HG02885 (cell line): ENCODE measurements around the gene USP53.
A peak's percentile ranks its signal among the peaks of the same experiment; 100 is the strongest.
"Not testable (repeated sequence)": the region's sequence is repeated elsewhere in the genome, so short reads cannot be mapped to it uniquely, and the experiment has no call there.

Experiments used
- ATAC-seq: cut with Tn5 transposase; IDR thresholded peaks from one replicate; pipeline ENCODE4 v1.9.1; 2021; ENCODE audit warnings: mild to moderate bottlenecking; ENCODE audit not compliant: unreplicated experiment, poor library complexity

Gene USP53

DNA sequence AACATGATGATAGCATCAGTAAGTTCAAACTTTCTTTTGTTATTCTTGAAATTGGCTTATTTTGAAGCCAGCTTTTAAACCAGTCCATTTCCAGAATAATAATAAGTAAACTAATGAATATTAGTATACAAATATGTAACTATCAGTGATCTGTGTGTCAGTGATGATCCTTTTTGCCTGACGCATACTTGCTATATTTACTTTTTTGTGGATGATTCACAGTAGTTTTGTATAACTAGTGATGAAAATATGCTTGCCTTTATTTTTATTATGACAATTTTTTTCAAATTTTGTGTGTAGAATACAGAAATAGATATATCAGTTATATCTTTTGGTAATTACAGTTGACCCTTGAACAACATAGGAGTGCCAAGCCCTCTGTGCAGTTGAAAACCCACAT is 49.5 kb downstream of the USP53 start:
- no peak for ATAC-seq

DNA sequence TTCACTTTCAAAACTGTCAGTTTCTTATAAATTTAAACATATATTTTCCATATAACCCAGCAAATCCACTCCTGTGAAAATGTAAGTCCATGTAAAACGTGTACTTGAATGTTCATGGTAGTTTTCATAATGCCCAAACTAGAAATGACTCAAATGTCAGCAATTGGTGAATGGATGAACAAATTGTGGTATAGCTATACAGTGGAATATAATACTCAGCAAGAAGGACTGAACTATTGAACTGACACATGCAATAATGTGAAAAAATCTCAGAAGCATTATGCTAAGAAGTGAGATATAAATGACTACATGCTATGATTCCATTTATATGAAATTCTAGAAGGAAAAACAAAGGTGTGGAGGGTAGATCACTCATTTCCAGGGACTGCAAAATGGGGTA is 52.2 kb downstream of the USP53 start:
- no peak for ATAC-seq

DNA sequence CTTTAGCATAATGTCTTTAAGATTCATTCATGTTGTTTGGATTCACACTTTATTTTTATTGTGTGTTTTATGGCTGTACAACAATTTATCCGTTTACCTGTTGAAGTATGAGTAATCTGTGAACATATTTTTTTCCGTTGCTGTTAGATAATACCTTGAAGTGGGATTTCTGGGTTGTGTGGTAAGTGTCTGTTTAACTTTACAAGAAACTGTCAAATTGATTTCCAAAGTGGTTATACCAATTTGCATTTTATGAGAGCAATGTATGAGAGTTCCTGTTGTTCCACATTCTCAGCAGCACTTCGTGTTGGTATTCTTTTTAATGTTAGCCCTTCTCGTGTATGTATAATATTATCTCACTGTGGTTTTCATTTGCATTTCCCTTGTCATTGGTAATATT is 53.6 kb downstream of the USP53 start:
- no peak for ATAC-seq

DNA sequence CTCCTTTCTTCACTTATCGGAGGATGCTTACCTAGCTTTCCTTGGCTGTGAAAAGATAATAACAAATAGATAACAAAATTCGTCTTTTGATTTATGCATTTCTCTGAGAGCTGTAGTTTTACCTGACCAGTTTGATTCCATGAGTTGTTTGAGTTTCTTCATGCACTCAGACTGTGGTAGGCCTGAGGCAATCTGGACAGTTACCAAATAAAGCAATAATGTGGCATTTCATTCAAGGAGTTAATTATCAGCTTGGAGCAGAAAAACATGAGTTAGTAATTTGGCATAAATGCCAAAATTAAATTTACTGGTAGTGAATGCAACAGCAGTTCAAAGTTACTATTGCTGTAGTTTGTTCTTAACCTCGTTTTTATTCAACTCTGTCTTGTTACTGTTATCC is 56.0 kb downstream of the USP53 start:
- no peak for ATAC-seq

DNA sequence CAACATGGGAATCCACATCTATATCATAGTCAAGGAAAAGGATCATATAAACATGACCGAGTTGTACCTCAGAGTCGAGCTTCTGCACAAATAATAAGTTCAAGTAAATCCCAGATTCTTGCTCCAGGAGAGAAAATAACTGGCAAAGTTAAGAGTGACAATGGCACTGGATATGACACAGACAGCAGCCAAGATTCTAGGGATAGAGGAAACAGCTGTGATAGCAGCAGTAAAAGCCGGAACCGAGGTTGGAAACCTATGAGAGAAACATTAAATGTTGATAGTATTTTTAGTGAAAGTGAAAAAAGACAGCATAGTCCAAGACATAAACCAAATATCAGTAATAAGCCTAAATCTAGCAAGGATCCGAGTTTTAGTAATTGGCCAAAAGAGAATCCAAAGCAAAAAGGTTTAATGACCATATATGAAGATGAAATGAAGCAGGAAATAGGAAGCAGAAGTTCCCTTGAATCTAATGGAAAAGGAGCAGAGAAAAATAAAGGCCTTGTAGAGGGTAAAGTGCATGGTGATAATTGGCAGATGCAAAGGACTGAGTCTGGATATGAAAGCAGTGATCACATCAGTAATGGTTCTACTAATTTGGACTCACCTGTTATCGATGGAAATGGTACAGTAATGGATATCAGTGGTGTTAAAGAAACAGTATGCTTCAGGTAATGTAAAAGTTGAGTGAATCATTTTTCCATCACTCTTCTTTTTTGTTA is 59.0 kb downstream of the USP53 start:
- no peak for ATAC-seq

DNA sequence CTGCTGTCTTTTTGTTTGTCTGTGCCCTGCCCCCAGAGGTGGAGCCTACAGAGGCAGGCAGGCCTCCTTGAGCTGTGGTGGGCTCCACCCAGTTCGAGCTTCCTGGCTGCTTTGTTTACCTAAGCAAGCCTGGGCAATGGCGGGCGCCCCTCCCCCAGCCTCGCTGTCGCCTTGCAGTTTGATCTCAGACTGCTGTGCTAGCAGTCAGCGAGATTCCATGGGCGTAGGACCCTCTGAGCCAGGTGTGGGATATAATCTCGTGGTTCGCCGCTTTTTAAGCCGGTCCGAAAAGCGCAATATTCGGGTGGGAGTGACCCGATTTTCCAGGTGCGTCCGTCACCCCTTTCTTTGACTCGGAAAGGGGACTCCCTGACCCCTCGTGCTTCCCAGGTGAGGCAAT is 67.0 kb downstream of the USP53 start:
- not testable (repeated sequence) for ATAC-seq

DNA sequence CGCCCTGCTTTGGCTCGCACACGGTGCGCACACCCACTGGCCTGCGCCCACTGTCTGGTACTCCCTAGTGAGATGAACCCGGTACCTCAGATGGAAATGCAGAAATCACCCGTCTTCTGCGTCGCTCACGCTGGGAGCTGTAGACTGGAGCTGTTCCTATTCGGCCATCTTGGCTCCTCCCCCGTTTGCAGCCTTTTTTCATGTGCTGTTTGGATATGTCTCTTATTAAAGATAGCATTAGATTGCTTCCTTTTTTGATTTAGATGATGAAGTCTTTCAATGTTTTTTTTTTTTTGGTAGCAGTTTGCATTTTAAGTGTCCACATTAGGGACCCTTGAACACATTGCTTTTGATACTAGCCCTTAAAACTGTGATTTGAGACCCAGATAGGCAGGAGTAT is 67.4 kb downstream of the USP53 start:
- not testable (repeated sequence) for ATAC-seq

DNA sequence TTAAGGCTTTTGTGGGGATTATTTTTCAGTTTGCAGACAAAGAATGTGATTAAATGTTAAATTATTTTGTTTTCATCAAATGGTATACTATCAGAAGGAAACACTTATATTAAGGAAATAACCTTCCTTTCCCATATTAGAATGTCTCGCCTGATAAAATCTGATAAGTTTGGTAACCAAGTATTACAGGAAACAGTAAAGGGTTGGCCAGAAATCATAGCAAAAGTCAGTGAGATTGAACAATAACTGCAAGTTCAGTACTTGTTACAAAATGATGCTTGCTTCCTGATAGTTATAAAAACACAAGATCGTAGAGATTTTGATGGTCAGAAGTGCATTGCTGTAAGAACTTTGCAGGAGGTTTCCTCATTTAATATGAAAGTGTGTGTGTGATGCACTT is 68.9 kb downstream of the USP53 start:
- ATAC-seq: no peak

DNA sequence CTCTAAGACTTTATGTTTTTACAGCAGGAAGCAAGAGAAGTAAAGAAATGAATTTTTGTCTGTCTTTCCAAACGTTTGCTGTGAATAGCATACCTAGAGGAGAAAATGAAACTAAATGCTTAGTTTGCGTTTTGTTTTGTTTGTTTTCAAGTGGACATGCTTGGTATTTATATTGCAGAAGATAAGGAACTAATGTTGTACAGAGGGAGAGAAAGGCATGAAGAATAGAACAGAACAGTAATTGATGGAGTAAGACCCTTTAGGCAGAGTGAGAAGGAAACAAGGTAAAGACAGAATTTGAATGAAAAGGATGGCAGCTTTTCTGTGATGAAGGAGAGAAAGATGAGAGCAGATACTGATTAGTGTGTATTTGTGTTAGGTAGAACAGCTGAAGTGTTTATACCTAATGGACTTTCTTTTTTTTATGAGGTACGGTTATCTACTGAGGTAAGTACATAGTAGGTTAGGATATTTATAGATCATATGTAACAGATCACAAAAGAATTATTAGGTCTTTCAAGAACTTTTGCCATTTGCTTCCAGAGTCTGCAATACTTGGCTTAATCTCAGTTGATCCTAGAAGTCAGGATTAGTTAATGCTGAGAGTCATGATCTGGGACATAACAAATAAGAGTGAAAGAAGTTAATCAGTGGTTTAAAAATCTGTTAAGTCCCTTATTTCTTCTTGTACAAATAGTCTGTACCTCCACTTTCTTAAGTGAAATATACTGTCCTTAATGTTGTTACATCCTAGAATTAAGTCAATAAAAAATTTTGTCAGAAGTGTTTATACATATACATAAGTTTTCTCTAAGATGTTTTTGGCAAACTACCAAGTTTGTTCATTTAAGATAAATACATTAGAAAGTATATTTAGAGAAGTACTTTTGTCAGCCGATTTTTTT is 72.6 kb downstream of the USP53 start:
- peak; percentile 75 for ATAC-seq

DNA sequence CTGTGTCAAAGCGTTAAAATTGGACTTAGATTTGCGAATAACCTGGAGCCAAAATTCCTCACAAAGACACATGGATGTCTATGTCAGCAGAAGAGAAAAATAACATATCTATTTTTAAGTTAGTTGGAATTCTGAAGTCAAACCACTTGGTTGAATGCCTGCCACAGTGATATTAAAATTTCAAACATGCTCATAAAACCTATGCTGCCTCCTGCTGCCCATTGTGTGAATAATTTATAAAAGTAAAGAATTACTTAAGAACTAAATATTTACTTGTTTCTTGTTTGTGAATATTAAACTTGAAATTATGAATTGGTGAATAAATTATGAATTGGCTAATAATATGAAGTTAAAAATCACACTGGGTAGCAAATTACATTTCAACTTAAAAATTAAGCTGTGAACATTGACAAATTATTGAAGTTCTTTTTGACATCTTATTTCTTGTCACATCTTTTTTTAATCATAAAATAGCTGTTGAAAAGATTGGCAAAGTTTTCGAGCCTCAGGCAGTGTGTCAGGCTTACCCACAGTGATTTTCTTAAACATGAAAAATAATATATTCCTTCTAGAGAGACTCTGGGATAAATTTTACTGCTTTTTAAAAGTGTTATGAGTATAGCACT is 74.0 kb downstream of the USP53 start:
- peak; percentile 31 for ATAC-seq

DNA sequence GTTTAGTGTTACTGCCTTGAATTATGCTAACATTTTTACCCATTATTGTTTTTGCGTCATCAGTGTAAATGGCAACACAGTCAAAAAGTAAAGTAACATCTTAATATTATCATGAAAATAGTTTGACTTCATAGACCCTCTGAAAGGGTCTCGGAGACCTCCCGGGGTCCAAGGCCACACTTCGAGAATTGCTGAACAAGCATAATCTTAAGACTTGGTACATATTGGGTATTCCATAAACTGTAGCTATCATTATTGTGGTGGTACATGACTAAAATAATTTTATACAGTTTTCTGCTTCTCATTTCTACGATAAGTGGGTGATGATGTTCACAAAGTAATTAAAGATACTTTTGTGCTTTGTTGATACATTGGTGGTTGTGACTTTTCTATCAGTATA is 76.8 kb downstream of the USP53 start:
- ATAC-seq: no peak

DNA sequence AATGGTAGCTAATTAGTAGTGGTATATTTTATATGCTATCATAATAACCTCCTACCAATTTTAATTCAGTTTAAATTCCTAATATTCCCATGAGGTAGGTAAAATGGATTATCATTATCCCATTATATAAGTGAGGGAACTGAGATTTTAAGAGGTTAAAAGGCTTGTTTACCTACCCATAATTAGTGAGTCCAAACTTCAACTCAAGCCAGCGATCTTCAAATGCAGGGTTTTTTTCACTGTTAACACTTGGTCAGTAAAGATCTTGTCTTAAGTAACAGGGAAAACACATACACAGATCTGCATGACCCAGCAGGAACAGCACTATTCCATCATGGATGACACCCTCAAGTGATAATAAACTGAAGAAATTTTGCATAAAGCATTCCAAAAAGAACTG is 78.1 kb downstream of the USP53 start:
- no peak for ATAC-seq

DNA sequence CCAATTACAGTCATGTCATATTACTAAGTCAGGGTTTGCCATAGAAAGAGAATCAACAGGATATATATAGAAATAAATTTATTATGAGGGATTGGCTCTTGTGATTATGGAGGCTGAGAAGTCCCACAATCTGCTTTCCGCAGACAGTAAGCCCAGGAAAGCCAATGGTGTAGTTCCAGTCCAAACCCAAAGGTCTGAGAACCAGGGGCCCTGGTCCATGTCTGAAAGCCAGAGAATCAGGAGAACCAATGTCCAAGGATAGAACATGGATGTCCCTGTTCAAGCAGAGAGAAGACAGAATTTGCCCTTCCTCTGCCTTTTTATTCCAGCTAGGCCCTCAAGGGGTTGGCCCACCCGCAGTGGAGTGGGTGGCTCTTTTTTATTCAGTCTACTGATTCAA is 83.8 kb downstream of the USP53 start:
- no peak for ATAC-seq

DNA sequence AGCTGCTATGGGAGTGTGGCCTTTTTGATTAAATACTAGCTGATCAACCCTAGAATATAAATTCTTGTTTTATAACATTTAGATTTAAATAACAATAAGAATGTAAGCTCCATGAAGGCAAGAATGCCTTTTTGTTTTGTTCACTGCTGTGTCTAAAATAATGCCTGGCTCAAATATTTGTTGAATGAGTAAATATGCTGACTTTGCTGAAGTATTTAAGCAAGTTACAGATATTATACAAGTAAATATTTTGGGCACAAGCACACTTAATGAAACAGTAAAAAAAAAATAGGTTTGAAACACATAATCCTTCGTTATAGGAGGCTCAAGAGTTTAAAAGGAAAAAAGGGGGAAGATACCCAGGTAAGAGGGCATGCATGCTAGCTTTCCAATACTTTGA is 85.3 kb downstream of the USP53 start:
- no peak for ATAC-seq

DNA sequence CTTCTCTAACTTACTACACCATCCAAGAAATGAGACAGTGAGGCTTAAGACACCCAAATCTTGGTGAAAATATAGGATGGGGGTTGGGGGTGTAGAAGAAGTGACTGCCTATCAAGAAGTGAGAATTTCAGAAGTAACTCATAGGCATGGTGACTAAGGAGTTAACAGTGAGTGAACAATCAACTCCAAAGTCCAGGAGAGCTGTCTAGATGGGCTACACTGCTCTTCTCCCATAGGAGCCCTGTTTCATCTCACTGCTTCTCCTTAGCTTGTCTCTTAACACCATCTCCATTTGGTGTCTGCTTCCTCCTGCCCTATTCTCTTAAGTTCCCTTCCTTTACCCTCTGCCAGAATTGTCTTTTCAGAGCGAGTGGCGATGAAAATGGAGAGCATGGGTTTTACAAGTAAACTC is 86.8 kb downstream of the USP53 start:
- ATAC-seq: no peak

DNA sequence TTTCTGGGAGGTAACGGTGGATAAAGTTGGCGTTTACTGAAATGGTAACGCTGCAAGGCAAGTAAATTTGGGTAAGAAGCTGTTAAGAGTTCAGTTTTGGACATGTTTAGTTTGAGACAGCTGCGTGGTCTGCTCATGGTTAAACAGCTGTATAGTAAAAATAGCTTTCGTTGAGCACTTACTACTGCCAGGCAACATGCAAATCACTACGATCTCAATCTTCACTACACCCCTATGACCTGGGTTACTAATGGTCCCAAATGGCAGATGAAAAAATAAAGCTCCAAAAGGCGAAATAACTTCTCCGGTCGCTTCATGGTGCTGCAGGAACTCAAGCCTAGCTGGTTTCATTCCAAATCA is 87.2 kb downstream of the USP53 start:
- peak; percentile 60 for ATAC-seq

DNA sequence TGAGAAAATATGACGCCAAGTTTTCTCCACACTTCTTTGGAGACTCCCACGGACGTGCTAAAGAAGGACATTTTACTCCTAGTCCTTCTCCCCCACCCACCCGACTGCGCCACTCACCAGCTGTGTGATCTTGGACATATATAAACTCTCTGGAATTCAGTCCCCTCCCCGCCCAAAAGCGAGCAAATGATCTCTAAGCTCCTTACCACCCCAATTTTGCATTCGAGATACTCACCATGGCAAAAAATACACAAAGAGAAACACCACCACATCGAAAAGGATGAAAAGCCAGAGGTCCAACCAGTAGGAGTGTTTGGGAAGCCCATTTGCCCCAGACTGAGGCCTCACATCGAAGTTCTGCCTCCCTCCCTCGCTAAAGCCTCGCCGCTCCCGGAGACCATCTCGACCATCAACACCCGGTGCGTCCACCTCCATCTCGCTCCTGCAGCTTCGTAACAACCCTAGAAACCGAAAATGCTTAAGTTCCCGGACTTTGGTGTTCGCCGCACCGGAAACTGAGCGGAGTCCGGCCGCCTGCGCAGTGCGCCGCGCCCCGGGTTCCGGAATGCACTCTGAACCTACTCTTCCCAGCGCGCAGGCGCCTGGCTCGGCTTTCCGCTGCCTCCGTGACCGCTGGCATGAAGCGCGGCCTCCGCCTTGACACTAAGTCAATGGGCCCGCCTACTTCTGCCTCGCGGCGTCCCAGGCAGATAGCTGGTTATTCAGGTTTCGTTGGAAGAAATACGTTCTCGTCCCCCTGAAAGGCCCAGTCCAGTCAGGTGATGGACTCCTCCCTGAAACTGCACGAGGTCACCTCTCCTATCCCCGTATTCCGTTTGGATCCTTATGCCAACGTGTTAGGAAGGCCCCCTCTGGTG is 87.8 kb downstream of the USP53 start:
- ATAC-seq: peak; percentile 96

DNA sequence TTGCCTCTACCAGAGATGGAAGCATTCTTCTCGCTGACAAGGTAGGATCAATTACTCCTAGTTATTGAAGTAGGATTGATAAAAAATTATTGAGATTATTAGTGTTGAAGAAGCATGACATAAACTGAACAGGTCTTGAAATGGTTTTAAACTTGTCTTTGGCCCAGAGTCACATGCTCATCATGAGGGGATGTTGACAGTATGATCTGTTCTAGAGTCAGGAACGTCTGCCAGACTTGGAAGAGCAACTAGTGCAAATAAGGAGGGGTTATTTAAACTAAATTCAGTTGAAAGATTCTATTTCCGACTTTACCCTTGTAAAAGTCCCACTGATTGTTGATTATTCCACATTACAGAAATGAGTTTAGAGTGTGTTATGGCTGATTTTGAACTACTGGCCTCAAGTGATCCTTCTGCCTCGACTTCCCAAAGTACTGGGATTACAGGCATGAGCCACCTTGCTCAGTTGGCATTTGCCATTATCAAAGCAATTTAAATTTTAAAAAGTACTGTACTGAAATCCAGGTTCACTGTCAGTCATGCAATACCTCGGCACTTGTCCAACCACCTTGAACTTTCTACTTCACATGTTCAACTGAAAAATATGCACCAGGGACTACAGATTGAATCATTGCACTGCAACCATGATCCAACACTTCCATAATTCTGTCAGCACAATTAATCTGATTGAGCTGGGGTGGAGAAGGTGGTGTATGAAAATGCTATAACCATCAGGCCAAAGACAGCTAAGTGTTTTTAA is 89.7 kb downstream of the USP53 start:
- no peak for ATAC-seq

DNA sequence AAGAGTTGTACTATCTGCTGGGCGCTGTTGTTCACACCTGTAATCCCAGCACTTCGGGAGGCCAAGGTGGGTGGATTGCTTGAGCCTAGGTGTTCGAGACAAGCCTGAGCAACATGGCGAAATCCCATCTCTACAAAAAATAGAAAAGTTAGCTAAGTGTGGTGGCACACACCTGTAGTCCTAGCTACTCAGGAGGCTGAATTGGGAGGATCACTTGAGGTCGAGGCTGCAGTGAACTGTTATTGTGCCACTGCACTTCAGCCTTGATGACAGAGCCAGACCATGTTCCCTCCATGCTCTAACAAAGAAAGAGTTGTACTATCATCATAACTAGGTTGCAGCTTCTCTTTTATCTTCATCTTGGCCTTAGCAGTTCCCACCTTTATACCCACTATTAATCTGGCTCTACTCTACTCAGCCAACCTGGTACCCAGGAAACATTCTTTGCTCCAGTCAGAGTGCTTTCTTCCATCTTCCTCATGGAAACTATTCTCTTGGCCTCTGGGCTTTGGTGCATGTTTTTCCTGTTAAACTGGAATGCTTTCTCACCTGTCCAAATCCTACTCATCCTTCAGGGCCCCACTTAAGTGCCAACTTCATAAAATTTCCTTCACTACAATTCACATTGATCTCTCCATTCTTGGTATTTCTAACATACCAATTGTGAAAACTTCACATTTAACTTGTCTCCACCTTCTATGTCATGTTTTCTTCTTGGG is 91.2 kb downstream of the USP53 start:
- ATAC-seq: no peak
